PFSK-1 (cell line): ENCODE results near the gene TEF.

Experiments used
- FOXP2 ChIP-seq: optimal IDR thresholded peaks from 2 replicates; pipeline ENCODE3; 2011; ENCODE audit warnings: borderline replicate concordance, control low read depth, inconsistent platforms; ENCODE audit not compliant: insufficient read depth; ENCODE audit errors: extremely low read length, extremely low read depth
- POLR2AphosphoS5 ChIP-seq: IDR thresholded peaks from 2 replicates; pipeline ENCODE4 v1.6.1; 2012; ENCODE audit warnings: low read depth, mild to moderate bottlenecking, control low read depth, low read length, moderate library complexity

- TF ChIP-seq POLR2AphosphoS5 (no peak), FOXP2 (no peak)
Measured at GRCh38 chr22:41446057-41446501, 64.3 kb downstream of the TEF start.
